ENCODE results near the gene NUP93. TPM values are rescaled to one million over a fixed set of nuclear protein-coding genes. Genes with fewer than 3 reads are reported as not detected.

The NUP93 gene
- total and polyA plus RNA-seq, 11 donors = 21.8 to 49.0 (median 27.8) TPM

DNA sequence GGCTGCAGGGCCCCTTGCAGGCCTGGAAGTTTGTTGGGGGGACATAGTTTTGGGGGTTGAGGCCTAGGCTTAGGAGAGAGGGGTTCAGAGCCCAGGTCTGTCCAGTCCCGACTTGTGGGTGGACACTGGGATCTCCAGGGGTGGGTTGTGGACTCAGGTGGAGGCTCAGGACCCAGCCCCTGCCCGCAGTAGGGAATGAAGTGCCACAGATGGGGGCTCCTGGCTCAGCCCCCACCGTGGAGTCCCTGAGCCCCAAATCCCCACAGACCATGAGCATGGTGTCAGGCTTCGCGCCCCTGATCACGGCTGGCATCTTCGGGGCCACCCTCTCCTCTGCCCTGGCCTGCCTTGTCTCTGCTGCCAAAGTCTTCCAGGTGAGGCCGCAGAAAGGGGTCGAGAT, 149.3 kb downstream of the NUP93 start:
- H3K27me3 ChIP-seq = no peaks in the 10 kb centered on the region
- no peaks in the 10 kb centered on the region for H3K36me3 ChIP-seq
- H3K27ac ChIP-seq = no peak overlapping the region
- ATAC-seq = no peak
- TF ChIP-seq, protein P1, sequence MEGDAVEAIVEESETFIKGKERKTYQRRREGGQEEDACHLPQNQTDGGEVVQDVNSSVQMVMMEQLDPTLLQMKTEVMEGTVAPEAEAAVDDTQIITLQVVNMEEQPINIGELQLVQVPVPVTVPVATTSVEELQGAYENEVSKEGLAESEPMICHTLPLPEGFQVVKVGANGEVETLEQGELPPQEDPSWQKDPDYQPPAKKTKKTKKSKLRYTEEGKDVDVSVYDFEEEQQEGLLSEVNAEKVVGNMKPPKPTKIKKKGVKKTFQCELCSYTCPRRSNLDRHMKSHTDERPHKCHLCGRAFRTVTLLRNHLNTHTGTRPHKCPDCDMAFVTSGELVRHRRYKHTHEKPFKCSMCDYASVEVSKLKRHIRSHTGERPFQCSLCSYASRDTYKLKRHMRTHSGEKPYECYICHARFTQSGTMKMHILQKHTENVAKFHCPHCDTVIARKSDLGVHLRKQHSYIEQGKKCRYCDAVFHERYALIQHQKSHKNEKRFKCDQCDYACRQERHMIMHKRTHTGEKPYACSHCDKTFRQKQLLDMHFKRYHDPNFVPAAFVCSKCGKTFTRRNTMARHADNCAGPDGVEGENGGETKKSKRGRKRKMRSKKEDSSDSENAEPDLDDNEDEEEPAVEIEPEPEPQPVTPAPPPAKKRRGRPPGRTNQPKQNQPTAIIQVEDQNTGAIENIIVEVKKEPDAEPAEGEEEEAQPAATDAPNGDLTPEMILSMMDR (IDR thresholded peaks at IDR 0.05) = no peak
- TF ChIP-seq POLR2A (IDR thresholded peaks at IDR 0.05) = no peak
- H3K4me1 ChIP-seq = no peaks in the 10 kb centered on the region
- no peak overlapping the region for H3K4me3 ChIP-seq
- H3K9me3 ChIP-seq = no peaks in the 10 kb centered on the region
- DNase-seq = no peak
- intact Hi-C loops (cut with DNase I) = no loop called here
- 81 to 95% (median 90%) methylated on average over 6 to 9 of the region's 9 CpGs for WGBS, 4 donors

DNA sequence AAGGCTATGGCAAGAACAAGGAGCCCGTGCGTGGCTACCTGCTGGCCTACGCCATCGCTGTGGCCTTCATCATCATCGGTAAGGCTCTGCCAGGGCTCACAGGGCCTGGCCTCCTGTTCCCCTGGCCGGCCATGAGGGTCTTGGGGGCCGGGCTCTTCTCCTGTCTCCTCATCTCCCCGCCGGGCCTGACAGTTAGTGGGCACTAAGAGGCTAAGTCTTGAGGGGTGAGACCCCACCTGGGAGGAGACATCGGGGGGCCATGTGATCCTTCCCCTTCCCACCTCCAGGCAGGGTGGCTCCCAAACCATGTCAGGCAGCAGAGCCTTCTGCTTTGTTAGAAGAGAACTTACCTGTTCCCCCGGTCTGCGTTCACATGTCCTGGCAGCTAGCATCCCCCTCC, 150.2 kb downstream of the NUP93 start:
- no peak overlapping the region for H3K4me3 ChIP-seq
- no peak overlapping the region for H3K27ac ChIP-seq
- H3K27me3 ChIP-seq = no peaks in the 10 kb centered on the region
- no peaks in the 10 kb centered on the region for H3K36me3 ChIP-seq
- 84 to 93% (median 89%) methylated on average over 9 to 12 of the region's 12 CpGs for WGBS, 4 donors
- TF ChIP-seq POLR2A (IDR thresholded peaks at IDR 0.05) = no peak
- TF ChIP-seq, protein P1 (IDR thresholded peaks at IDR 0.05) = no peak
- ATAC-seq (no peak), DNase-seq (no peak)
- no peaks in the 10 kb centered on the region for H3K4me1 ChIP-seq
- intact Hi-C loops (cut with DNase I) = no loop called here
- no peaks in the 10 kb centered on the region for H3K9me3 ChIP-seq

DNA sequence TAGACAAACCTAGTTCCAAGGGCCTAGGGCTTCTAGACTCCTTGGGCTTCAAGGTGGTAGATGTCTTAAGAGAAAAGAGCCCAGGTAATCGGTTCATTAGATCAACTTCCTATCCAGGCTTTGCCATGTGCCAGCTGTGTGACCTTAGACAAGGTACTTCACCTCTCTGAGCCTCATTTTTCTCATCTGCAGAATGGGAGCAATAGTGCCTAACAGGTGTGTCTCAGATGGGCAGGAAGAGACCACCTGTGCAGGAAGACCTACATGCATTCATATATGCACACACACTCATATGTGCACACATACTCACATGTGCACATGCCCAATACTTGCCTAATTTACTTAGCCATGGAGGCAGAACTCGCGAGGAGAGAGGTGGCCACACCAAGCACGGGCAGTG, 150.8 kb downstream of the NUP93 start:
- no peaks in the 10 kb centered on the region for H3K36me3 ChIP-seq
- 87 to 95% (median 92%) methylated on average over 4 of the region's 4 CpGs for WGBS, 4 donors
- ATAC-seq = no peak
- no peak overlapping the region for H3K4me3 ChIP-seq
- TF ChIP-seq, protein P1 (IDR thresholded peaks at IDR 0.05) = no peak
- TF ChIP-seq POLR2A (IDR thresholded peaks at IDR 0.05) = no peak
- H3K4me1 ChIP-seq = no peaks in the 10 kb centered on the region
- intact Hi-C loops (cut with DNase I) = no loop called here
- H3K27me3 ChIP-seq = no peaks in the 10 kb centered on the region
- H3K27ac ChIP-seq = no peak overlapping the region
- H3K9me3 ChIP-seq = no peaks in the 10 kb centered on the region
- DNase-seq = no peak

DNA sequence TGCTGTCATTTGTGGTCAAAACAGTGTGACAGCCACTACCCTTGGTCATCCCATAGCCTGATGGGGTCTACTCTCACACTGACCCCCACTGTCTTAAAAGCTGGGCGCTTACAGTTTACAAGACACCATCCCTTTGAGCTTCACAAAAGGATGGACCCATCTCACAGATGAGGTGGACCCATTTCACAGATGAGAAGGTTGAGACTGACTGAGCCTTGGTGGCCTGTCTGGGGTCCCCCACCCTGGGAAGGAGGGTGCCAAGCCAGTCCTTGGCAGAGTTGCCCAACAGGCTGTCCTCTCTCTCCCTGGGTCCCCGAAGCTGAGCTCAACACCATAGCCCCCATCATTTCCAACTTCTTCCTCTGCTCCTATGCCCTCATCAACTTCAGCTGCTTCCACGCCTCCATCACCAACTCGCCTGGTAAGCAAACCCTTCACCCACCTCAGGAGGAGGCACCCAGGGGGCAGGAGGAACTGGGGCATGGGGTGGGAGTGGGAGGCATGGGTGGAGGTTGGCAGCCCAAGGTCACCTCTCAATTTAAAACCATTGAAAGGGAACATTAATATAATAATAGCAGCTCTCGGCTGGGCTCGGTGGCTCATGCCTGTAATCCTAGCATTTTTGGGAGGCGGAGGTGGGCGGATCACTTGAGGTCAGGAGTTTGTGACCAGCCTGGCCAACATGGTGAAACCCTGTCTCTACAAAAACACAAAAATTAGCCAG, 152.3 kb downstream of the NUP93 start:
- 82 to 86% (median 83%) methylated on average over 8 of the region's 8 CpGs for WGBS, 4 donors
- Histone ChIP-seq H3K27ac (no peak overlapping the region), H3K4me1 (no peaks in the 10 kb centered on the region), H3K27me3 (no peaks in the 10 kb centered on the region), H3K9me3 (no peaks in the 10 kb centered on the region), H3K4me3 (no peak overlapping the region), H3K36me3 (no peaks in the 10 kb centered on the region)
- no peak for TF ChIP-seq POLR2A (IDR thresholded peaks at IDR 0.05)
- TF ChIP-seq, protein P1 (IDR thresholded peaks at IDR 0.05) = no peak
- DNase-seq (no peak), ATAC-seq (no peak)
- intact Hi-C loops (cut with DNase I) = no loop called here
